Measurements from ENCODE around the gene PLPP1. TPM values are rescaled to one million over a fixed set of nuclear protein-coding genes. Genes with fewer than 3 reads are reported as not detected.

PLPP1 gene
- total RNA-seq, 1 donor from 2014 or later: 23.9 TPM

- Histone ChIP-seq H3K4me3 (no peak overlapping the region), H4K20me1 (ENCODE audit: low read depth) (no peaks in the 10 kb centered on the region), H3K4me1 (no peaks in the 10 kb centered on the region), H3K9me3 (ENCODE audit: low read depth) (no peaks in the 10 kb centered on the region), H2AFZ (replicated peaks) (no peak overlapping the region), H3K4me2 (no peak overlapping the region), H3K79me2 (ENCODE audit: low read depth) (peaks cover 94% of the 10 kb centered on the region), H3K27ac (no peak overlapping the region), H3F3A (ENCODE audit: low read depth) (peaks cover 5% of the 10 kb centered on the region), H3K36me3 (no peaks in the 10 kb centered on the region), H3K27me3 (no peaks in the 10 kb centered on the region), H3K9ac (no peak overlapping the region)
- peaks cover 2% of the 10 kb centered on the region for H3K36me3 Mint-ChIP-seq
- H3K27ac Mint-ChIP-seq: no peak overlapping the region
- TF ChIP-seq EZH2phosphoT487 (IDR thresholded peaks at IDR 0.05) (no peak), EZH2 (IDR thresholded peaks at IDR 0.05) (no peak)
- TF ChIP-seq, protein P1, sequence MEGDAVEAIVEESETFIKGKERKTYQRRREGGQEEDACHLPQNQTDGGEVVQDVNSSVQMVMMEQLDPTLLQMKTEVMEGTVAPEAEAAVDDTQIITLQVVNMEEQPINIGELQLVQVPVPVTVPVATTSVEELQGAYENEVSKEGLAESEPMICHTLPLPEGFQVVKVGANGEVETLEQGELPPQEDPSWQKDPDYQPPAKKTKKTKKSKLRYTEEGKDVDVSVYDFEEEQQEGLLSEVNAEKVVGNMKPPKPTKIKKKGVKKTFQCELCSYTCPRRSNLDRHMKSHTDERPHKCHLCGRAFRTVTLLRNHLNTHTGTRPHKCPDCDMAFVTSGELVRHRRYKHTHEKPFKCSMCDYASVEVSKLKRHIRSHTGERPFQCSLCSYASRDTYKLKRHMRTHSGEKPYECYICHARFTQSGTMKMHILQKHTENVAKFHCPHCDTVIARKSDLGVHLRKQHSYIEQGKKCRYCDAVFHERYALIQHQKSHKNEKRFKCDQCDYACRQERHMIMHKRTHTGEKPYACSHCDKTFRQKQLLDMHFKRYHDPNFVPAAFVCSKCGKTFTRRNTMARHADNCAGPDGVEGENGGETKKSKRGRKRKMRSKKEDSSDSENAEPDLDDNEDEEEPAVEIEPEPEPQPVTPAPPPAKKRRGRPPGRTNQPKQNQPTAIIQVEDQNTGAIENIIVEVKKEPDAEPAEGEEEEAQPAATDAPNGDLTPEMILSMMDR (IDR thresholded peaks at IDR 0.05): no peak
- H3K4me1 Mint-ChIP-seq: no peaks in the 10 kb centered on the region
- no peak for DNase-seq (ENCODE audit: low spot score)
- H3K27me3 Mint-ChIP-seq (ENCODE audit: insufficient read depth, low read depth): no peaks in the 10 kb centered on the region
- no peaks in the 10 kb centered on the region for H3K9me3 Mint-ChIP-seq
- H3K4me3 Mint-ChIP-seq: no peak overlapping the region
Observed at GRCh38 chr5:55523293-55523692, 11.5 kb downstream of the PLPP1 start.

GRCh38 chr5:55521881-55522280, 12.9 kb downstream of the PLPP1 start:
- Mint-ChIP-seq H3K27ac (no peak overlapping the region), H3K36me3 (no peaks in the 10 kb centered on the region), H3K27me3 (ENCODE audit: insufficient read depth, low read depth) (no peaks in the 10 kb centered on the region), H3K4me1 (no peaks in the 10 kb centered on the region), H3K4me3 (no peak overlapping the region), H3K9me3 (no peaks in the 10 kb centered on the region)
- Histone ChIP-seq H3K9me3 (ENCODE audit: low read depth) (no peaks in the 10 kb centered on the region), H3F3A (ENCODE audit: low read depth) (no peaks in the 10 kb centered on the region), H3K4me3 (no peak overlapping the region), H3K9ac (no peak overlapping the region), H3K27me3 (no peaks in the 10 kb centered on the region), H3K79me2 (ENCODE audit: low read depth) (peaks cover 90% of the 10 kb centered on the region), H4K20me1 (ENCODE audit: low read depth) (no peaks in the 10 kb centered on the region), H3K4me2 (no peak overlapping the region), H3K27ac (no peak overlapping the region), H3K36me3 (no peaks in the 10 kb centered on the region), H3K4me1 (no peaks in the 10 kb centered on the region), H2AFZ (replicated peaks) (no peak overlapping the region)
- DNase-seq (ENCODE audit: low spot score): no peak
- TF ChIP-seq, protein P1 (IDR thresholded peaks at IDR 0.05): no peak
- TF ChIP-seq EZH2phosphoT487 (IDR thresholded peaks at IDR 0.05): no peak
- TF ChIP-seq EZH2 (IDR thresholded peaks at IDR 0.05): no peak

DNA sequence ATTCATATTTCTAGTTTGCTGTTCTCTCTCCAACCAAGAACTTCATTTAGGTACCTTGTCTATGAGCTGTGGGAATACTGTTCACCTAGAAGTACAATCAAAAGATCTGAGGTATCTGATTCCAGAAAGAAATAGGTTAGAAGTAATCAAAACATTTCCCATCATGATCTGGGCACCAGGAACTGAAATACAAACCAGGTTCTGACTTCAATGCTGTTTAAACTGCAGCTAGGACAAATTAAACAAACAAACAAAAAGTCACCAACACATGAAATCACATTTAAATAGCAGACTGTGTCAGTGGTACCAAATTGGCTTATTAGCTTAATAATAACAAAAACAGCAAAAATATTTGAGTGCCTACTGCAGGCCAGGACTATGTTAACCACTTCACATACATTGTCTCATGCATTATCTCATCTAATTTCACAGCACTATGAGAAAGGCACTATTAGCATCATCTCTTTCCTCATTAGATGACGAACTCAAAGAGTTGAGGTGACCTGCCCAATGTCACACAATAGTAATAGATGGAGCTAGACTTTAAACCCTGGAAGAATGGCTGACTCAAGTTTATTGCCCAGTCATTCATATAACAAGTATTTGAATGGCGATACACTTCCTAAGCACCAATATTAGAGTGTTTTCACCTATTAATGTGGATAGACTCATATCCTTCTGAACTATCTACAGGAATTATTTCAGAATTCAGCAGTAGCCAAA, 14.5 kb downstream of the PLPP1 start:
- Histone ChIP-seq H3K9ac (no peak overlapping the region), H3K27ac (no peak overlapping the region), H3K27me3 (no peaks in the 10 kb centered on the region), H3K4me1 (no peaks in the 10 kb centered on the region), H3K4me3 (no peak overlapping the region), H3F3A (ENCODE audit: low read depth) (no peaks in the 10 kb centered on the region), H3K4me2 (no peak overlapping the region), H3K36me3 (no peaks in the 10 kb centered on the region), H4K20me1 (ENCODE audit: low read depth) (no peaks in the 10 kb centered on the region), H3K9me3 (ENCODE audit: low read depth) (no peaks in the 10 kb centered on the region), H2AFZ (replicated peaks) (no peak overlapping the region), H3K79me2 (ENCODE audit: low read depth) (peaks cover 91% of the 10 kb centered on the region)
- no peaks in the 10 kb centered on the region for H3K4me1 Mint-ChIP-seq
- H3K27me3 Mint-ChIP-seq (ENCODE audit: insufficient read depth, low read depth): no peaks in the 10 kb centered on the region
- no peak overlapping the region for H3K27ac Mint-ChIP-seq
- H3K36me3 Mint-ChIP-seq: no peaks in the 10 kb centered on the region
- no peak for DNase-seq (ENCODE audit: low spot score)
- no peak overlapping the region for H3K4me3 Mint-ChIP-seq
- H3K9me3 Mint-ChIP-seq: no peaks in the 10 kb centered on the region
- no peak for TF ChIP-seq EZH2 (IDR thresholded peaks at IDR 0.05)
- TF ChIP-seq EZH2phosphoT487 (IDR thresholded peaks at IDR 0.05): no peak
- TF ChIP-seq, protein P1 (IDR thresholded peaks at IDR 0.05): no peak
